Upper lobe of left lung (tissue), 6 donors: ENCODE data around the gene LRRC53. TPM values are rescaled to one million over a fixed set of nuclear protein-coding genes. Genes with fewer than 3 reads are reported as not detected.

ENCODE experiments used
- ATAC-seq, 2 donors: fragments of 200-7000 bp; cut with Tn5 transposase; one replicate each; pipeline ENCODE4 v1.9.1; 2022; ENCODE audit warnings: mild to moderate bottlenecking in 2 of 2, moderate library complexity in 2 of 2; ENCODE audit not compliant: low FRiP score in 2 of 2
- DNase-seq, 2 donors: peaks; one replicate each; pipeline ENCODE4 v3.0.0-alpha.2; 2019 to 2020
- H3K27ac ChIP-seq, 4 donors: fragments of 200-600 bp; sonication (generic); one replicate each; pipeline ENCODE4 v1.5.1; 2016 to 2019
- H3K27me3 ChIP-seq, 4 donors: fragments of 200-600 bp; sonication (generic); one replicate each; pipeline ENCODE4 v1.5.1; 2017 to 2019
- H3K36me3 ChIP-seq, 4 donors: fragments of 200-600 bp; sonication (generic); one replicate each; pipeline ENCODE4 v1.5.1; 2016 to 2019
- H3K4me1 ChIP-seq, 4 donors: fragments of 200-600 bp; sonication (generic); one replicate each; pipeline ENCODE4 v1.5.1; 2018 to 2019
- H3K4me3 ChIP-seq, 4 donors: fragments of 200-600 bp; sonication (generic); one replicate each; pipeline ENCODE4 v1.5.1; 2017 to 2019; ENCODE audit warnings: mild to moderate bottlenecking in 2 of 4, moderate library complexity in 1 of 4
- H3K9me3 ChIP-seq, 4 donors: fragments of 200-600 bp; sonication (generic); one replicate each; pipeline ENCODE4 v1.5.1; 2018 to 2019
- EP300 ChIP-seq, 4 donors: sonication (generic); formaldehyde crosslinking; IDR thresholded peaks; one replicate each; pipeline ENCODE4 v1.5.1; 2017; ENCODE audit warnings: antibody characterized with exemption in 4 of 4, control low read depth in 2 of 4
- POLR2A ChIP-seq, 4 donors: fragments of 450-650 bp; IDR thresholded peaks; one replicate each; pipeline ENCODE4 v1.5.1; 2016 to 2017; ENCODE audit warnings: antibody characterized with exemption in 4 of 4, mild to moderate bottlenecking in 2 of 4
- POLR2AphosphoS5 ChIP-seq, 2 donors: sonication (generic); formaldehyde crosslinking; IDR thresholded peaks; one replicate each; pipeline ENCODE4 v1.5.1; 2017; ENCODE audit warnings: antibody characterized with exemption in 2 of 2
- WGBS, 2 donors: methylation state at CpG; one replicate each; pipeline ENCODE4 v1.1.5; 2017 to 2018; 5-methylcytosine and 5-hydroxymethylcytosine counted together
- total RNA-seq, 6 donors: library from RNA; depleted of rRNA in 4 of 6; stranded (reverse); fragments of >200 nt in 4 of 6; gene quantifications; one replicate each; pipeline versions ENCODE4 v1.1.0 to v1.2.1, GENCODE V29; 2016 to 2021
- TF ChIP-seq, protein P1 (sequence below), 6 experiments: fragments of 450-650 bp in 4 of 6; fragments of 200-600 bp in 2 of 6; sonication (generic) in 2 of 6; IDR thresholded peaks; one replicate each; pipeline ENCODE4 v1.5.1; 2016 to 2019; ENCODE audit warnings: antibody characterized with exemption in 6 of 6
- donor health status: DM: no; HTN: no; CAD: no; lungs with moderate emphysema.
- donor health status: DM: no; HTN: yes; CAD: no; lungs with severe emphysema.

The LRRC53 gene
- total RNA-seq, 6 donors from 2014 or later: not detected

DNA sequence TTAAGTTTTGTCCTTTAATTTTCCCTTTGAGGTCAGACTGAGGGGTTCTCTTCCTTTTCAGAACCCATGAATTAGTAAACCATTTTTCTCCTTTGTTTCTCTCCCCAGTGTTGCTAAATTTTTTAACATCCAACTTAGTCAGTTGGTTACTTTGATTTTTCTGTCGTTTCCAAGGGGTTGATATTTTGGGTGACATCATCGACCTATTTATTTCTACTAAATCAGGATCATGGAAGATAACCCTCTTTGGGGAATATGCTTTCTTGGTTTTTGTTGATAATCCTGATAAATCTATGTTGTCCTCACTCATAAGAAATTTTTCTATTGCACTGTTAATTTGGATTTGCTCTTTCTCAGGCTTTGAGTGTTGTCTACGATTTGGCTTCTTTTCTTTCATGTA, 40.9 kb downstream of the LRRC53 start:
- no peaks in the 10 kb centered on the region for H3K36me3 ChIP-seq
- H3K9me3 ChIP-seq: no peaks in the 10 kb centered on the region
- TF ChIP-seq, protein P1, sequence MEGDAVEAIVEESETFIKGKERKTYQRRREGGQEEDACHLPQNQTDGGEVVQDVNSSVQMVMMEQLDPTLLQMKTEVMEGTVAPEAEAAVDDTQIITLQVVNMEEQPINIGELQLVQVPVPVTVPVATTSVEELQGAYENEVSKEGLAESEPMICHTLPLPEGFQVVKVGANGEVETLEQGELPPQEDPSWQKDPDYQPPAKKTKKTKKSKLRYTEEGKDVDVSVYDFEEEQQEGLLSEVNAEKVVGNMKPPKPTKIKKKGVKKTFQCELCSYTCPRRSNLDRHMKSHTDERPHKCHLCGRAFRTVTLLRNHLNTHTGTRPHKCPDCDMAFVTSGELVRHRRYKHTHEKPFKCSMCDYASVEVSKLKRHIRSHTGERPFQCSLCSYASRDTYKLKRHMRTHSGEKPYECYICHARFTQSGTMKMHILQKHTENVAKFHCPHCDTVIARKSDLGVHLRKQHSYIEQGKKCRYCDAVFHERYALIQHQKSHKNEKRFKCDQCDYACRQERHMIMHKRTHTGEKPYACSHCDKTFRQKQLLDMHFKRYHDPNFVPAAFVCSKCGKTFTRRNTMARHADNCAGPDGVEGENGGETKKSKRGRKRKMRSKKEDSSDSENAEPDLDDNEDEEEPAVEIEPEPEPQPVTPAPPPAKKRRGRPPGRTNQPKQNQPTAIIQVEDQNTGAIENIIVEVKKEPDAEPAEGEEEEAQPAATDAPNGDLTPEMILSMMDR (IDR thresholded peaks at IDR 0.05): no peak
- TF ChIP-seq POLR2A (IDR thresholded peaks at IDR 0.05) (no peak), EP300 (IDR thresholded peaks at IDR 0.05) (no peak), POLR2AphosphoS5 (IDR thresholded peaks at IDR 0.05) (no peak)
- no peak for DNase-seq
- 70 to 71% methylated on average over 3 of the region's 3 CpGs for whole genome bisulfite sequencing, 2 donors
- H3K27me3 ChIP-seq: no peaks in the 10 kb centered on the region
- ATAC-seq: no peak
- peaks cover 0 to 3% (median 0%) of the 10 kb centered on the region in 4 donors for H3K4me1 ChIP-seq
- no peak overlapping the region for H3K4me3 ChIP-seq
- H3K27ac ChIP-seq: no peak overlapping the region

DNA sequence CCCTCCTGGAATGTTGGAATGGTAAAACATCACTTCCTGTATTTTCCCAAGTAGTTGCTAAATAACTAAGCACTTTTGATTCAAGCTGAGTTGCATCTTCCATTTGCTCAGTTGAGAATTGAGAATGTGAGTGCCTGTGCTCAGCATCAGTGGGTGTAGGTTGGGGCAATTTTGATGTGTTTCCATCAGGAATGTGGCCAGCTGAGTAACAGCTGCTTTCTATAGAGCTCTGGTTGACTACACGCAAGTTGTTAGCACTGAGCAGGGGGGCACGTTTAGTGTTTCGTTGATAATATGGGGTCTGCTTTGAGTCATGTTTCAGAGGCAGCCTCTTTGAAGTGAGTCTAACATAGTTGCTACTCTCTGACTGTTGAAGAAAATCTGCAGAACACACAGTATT, 41.5 kb downstream of the LRRC53 start:
- Histone ChIP-seq H3K36me3 (no peaks in the 10 kb centered on the region), H3K4me3 (no peak overlapping the region), H3K4me1 (peaks cover 0 to 3% (median 0%) of the 10 kb centered on the region in 4 donors), H3K27ac (no peak overlapping the region), H3K9me3 (no peaks in the 10 kb centered on the region), H3K27me3 (no peaks in the 10 kb centered on the region)
- WGBS, 2 donors: 34 to 41% methylated on average over 3 of the region's 3 CpGs
- DNase-seq: no peak
- ATAC-seq: no peak
- TF ChIP-seq, protein P1 (IDR thresholded peaks at IDR 0.05): no peak
- TF ChIP-seq POLR2AphosphoS5 (IDR thresholded peaks at IDR 0.05) (no peak), EP300 (IDR thresholded peaks at IDR 0.05) (no peak), POLR2A (IDR thresholded peaks at IDR 0.05) (no peak)

DNA sequence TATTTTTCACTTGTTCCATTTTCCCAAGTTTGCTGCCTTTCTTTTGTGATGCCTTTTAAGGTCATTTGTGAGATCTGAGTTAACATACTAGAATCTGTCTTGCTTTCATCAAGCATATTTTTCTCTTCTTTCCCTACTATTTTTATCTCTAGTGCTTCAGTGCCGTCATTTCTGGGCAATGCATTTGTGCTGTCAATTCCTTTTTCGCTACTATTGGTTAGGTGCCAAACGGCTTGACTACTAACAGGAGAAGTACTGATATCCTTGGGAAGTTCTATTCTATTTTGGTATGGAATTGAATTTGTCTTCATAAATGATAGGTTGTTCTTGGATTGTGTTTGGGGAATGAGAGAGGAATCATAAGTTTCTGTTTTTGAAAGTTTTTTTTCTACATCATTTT, 42.2 kb downstream of the LRRC53 start:
- no peak for TF ChIP-seq POLR2AphosphoS5 (IDR thresholded peaks at IDR 0.05)
- no peak for TF ChIP-seq EP300 (IDR thresholded peaks at IDR 0.05)
- no peak for TF ChIP-seq POLR2A (IDR thresholded peaks at IDR 0.05)
- TF ChIP-seq, protein P1 (IDR thresholded peaks at IDR 0.05): no peak
- no peak overlapping the region for H3K4me3 ChIP-seq
- H3K27ac ChIP-seq: no peak overlapping the region
- 60 to 69% methylated on average over 3 of the region's 3 CpGs for WGBS, 2 donors
- no peaks in the 10 kb centered on the region for H3K27me3 ChIP-seq
- ATAC-seq (peak in 1 of 2 donors; percentile 15), DNase-seq (no peak)
- H3K9me3 ChIP-seq: no peaks in the 10 kb centered on the region
- peaks cover 0 to 3% (median 0%) of the 10 kb centered on the region in 4 donors for H3K4me1 ChIP-seq
- no peaks in the 10 kb centered on the region for H3K36me3 ChIP-seq

DNA sequence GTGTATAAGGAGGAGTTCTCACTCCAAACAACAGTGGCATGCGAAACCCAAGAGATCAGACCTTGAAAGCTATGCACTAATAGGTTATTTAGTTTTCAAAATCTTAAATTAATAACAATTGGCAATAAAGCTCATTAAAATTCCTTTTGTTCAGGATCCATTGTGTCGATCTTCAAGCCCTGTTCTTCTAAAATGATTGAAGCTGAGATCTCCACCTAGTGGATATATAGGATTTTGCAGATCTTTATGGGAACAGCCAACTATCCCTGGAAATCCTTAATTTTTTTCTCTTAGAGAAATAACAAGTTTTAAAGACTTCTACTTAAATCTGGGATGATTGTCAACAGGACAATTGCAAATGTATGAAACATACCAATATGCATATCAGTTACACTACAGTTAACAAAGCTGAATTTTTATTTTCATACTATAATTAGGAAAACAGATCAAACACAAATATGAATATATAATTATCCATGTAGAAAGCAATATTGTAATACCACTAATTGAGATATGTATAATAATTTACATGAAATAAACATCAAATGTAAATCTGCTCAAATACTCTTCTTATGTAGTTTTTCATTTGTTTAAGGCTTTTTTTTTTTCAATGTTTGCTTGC, 43.3 kb downstream of the LRRC53 start:
- no peak overlapping the region for H3K27ac ChIP-seq
- peaks cover 0 to 3% (median 0%) of the 10 kb centered on the region in 4 donors for H3K4me1 ChIP-seq
- TF ChIP-seq, protein P1 (IDR thresholded peaks at IDR 0.05): peak in 5 of 6 experiments; percentile 37 to 48 (median 42)
- TF ChIP-seq EP300 (IDR thresholded peaks at IDR 0.05) (no peak), POLR2A (IDR thresholded peaks at IDR 0.05) (no peak)
- no peaks in the 10 kb centered on the region for H3K36me3 ChIP-seq
- H3K9me3 ChIP-seq: no peaks in the 10 kb centered on the region
- no peak overlapping the region for H3K4me3 ChIP-seq
- ATAC-seq (no peak), DNase-seq (no peak)
- H3K27me3 ChIP-seq: no peaks in the 10 kb centered on the region
- WGBS, 2 donors: 13 to 16% methylated on average over 2 of the region's 2 CpGs

DNA sequence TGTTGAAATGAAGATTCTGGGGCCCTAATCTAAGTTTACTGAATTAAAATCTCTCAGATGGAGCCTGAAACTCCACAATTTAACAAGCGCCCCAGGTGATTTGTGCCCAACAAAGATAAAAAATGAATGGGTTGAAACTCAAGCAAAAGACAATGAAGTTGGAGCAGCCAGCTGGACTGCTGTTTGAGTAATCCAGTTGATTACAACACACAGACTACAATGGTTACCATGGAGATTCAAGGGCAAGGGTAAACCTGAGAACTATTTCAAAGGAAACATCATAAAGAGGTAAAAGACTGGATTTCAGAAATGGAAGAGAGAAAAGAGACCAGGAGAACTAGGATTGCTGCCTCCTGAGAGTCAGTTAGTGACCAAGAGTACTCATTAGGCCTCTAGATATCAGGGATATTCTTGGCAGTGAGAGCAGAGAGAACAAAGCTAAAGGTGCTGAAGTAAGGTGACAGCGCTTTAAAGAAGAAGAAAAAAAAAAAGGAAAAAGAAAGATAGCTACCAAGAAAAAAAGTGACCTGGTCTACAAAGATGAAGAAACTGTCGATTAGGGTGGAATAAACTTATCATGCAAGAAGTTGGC, 44.5 kb downstream of the LRRC53 start:
- Histone ChIP-seq H3K36me3 (no peaks in the 10 kb centered on the region), H3K4me3 (no peak overlapping the region), H3K9me3 (no peaks in the 10 kb centered on the region), H3K27ac (no peak overlapping the region), H3K27me3 (no peaks in the 10 kb centered on the region), H3K4me1 (peaks cover 0 to 3% (median 0%) of the 10 kb centered on the region in 4 donors)
- 75 to 79% methylated on average over 3 of the region's 3 CpGs for WGBS, 2 donors
- no peak for DNase-seq
- TF ChIP-seq, protein P1 (IDR thresholded peaks at IDR 0.05): no peak
- TF ChIP-seq POLR2AphosphoS5 (IDR thresholded peaks at IDR 0.05): no peak
- no peak for TF ChIP-seq EP300 (IDR thresholded peaks at IDR 0.05)
- no peak for TF ChIP-seq POLR2A (IDR thresholded peaks at IDR 0.05)
- no peak for ATAC-seq
